BE2C (cell line): ENCODE data around the gene ENTREP1.
A peak's percentile ranks its signal among the peaks of the same experiment; 100 is the strongest.

Experiments
- DNase-seq: peaks from one replicate; pipeline ENCODE4 v3.0.0-alpha.2; 2020
- H3K27me3 ChIP-seq: fragments of 250-450 bp; sonication (Bioruptor Pico); 2 replicates; pipeline ENCODE4 v1.5.1; 2020; ENCODE audit warnings: mild to moderate bottlenecking
- H3K36me3 ChIP-seq: fragments of 250-450 bp; sonication (Bioruptor Pico); 2 replicates; pipeline ENCODE4 v1.5.1; 2020; ENCODE audit warnings: mild to moderate bottlenecking
- H3K4me1 ChIP-seq: fragments of 250-450 bp; sonication (Bioruptor Pico); 2 replicates; pipeline ENCODE4 v1.5.1; 2020
- H3K4me3 ChIP-seq: 2 replicates; pipeline ENCODE4 v1.5.1; 2011; ENCODE audit warnings: low read depth, low read length
- H3K9me3 ChIP-seq: fragments of 250-450 bp; sonication (Bioruptor Pico); 2 replicates; pipeline ENCODE4 v1.5.1; 2020
- TF ChIP-seq, protein P1 (sequence below): IDR thresholded peaks from 2 replicates; pipeline ENCODE4 v1.5.1; 2012; ENCODE audit warnings: mild to moderate bottlenecking, low read depth, low read length

ENTREP1 gene

DNA sequence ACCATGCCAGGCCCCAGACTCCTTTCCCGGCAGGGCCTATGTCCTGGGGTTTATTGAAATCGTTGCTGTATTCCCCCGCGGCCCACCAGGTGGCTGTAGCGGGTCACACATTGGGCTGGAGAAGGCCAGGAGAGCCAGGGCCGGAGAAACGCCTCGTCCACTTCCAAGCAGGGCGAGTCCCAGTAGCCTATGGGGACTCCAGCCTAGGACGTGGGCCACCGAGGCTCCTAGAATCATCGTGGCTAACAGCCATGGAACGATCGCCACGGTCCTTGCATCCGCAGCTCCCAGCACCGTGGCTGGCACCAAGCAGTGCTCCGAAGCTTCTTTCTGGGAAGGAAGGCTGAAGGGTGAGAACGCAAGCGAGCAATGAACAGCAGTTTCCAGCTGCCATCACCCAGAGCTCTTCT lies 87.7 kb downstream of the ENTREP1 start:
- TF ChIP-seq, protein P1, sequence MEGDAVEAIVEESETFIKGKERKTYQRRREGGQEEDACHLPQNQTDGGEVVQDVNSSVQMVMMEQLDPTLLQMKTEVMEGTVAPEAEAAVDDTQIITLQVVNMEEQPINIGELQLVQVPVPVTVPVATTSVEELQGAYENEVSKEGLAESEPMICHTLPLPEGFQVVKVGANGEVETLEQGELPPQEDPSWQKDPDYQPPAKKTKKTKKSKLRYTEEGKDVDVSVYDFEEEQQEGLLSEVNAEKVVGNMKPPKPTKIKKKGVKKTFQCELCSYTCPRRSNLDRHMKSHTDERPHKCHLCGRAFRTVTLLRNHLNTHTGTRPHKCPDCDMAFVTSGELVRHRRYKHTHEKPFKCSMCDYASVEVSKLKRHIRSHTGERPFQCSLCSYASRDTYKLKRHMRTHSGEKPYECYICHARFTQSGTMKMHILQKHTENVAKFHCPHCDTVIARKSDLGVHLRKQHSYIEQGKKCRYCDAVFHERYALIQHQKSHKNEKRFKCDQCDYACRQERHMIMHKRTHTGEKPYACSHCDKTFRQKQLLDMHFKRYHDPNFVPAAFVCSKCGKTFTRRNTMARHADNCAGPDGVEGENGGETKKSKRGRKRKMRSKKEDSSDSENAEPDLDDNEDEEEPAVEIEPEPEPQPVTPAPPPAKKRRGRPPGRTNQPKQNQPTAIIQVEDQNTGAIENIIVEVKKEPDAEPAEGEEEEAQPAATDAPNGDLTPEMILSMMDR = peak; percentile 84
- Histone ChIP-seq H3K4me3 (no peak overlapping the region), H3K36me3 (no peaks in the 10 kb centered on the region), H3K4me1 (no peaks in the 10 kb centered on the region), H3K27me3 (no peaks in the 10 kb centered on the region), H3K9me3 (no peaks in the 10 kb centered on the region)
- DNase-seq = peak; percentile 82

DNA sequence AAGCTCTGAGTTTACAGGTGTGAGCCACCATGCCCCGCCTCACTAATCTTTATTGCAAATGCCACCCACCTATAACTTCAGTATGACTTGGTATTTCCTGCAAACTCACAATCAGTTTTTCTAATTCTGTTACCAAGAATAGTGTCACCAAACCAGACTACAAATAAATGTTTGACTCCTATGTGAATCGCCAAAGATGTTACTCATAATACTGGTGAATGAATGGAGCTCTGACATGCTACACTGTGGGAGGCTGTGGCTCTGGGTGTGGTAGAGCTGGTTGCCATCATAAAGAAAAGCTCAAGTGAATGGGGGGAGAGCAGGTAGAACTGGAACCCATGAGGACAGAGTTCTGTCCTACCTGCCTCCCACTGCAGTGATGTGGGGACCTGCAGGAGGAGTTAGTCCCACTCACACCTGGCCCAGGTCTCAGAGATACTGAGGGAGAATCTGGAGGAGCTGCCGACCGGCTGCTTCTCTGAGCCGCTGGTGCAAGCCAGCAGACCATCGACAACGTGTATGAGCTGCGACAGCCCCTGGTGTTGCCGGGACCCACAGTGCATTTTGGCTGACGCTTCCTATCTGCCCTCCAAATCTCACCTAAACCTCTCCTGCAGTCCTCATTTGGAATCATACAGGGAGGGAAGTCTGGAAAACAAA lies 95.7 kb downstream of the ENTREP1 start:
- Histone ChIP-seq H3K9me3 (peaks cover 4% of the 10 kb centered on the region), H3K4me3 (no peak overlapping the region), H3K4me1 (peaks cover 11% of the 10 kb centered on the region), H3K36me3 (no peaks in the 10 kb centered on the region), H3K27me3 (no peaks in the 10 kb centered on the region)
- TF ChIP-seq, protein P1 = no peak
- DNase-seq = no peak

DNA sequence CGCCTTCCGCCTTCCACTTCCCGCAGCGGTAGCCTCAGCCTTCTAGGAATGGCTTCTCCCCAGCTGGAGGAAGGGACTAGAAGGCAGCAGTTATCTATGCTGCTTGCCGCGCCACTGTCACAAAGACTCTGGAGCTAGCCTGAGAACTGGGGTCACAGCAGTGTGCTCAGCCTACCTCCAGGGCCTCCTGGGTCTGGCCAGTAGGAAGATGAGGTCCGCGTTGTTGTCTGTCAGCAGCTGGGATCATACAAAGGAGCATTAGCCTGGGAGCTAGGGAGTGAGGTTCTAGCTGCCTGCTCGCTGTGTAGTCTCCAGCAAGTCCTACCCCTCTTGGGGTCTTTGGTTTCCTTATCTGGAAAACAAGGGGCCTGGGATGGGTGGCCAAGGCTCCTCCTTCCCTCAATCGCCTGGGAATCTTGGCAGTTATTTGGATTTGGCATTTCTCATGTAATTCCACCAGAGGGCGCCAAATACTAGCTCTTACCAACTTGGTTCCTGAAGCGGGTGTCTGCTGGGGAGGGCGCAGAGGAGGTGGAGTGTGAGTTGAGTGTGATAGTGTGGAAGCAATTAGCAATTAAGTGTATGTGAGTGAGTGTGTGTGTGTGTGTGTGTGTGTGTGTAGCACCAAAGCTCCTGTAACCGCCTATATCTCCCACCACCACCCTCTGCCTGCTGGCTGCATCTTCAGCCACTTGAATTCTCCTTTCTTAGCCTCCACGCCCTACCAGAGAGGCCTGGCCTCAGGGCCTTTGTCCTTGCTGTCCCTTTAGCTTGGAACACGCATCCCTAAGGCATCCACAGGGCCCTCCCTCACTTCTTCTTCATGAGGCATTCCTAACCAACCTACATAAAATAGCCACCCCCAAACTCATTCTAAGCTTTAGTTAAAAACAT lies 97.1 kb downstream of the ENTREP1 start:
- H3K27me3 ChIP-seq = no peaks in the 10 kb centered on the region
- H3K36me3 ChIP-seq = no peaks in the 10 kb centered on the region
- DNase-seq = peak; percentile 71
- TF ChIP-seq, protein P1 = peak; percentile 80
- no peak overlapping the region for H3K4me3 ChIP-seq
- peaks cover 11% of the 10 kb centered on the region for H3K4me1 ChIP-seq
- H3K9me3 ChIP-seq = peaks cover 4% of the 10 kb centered on the region

DNA sequence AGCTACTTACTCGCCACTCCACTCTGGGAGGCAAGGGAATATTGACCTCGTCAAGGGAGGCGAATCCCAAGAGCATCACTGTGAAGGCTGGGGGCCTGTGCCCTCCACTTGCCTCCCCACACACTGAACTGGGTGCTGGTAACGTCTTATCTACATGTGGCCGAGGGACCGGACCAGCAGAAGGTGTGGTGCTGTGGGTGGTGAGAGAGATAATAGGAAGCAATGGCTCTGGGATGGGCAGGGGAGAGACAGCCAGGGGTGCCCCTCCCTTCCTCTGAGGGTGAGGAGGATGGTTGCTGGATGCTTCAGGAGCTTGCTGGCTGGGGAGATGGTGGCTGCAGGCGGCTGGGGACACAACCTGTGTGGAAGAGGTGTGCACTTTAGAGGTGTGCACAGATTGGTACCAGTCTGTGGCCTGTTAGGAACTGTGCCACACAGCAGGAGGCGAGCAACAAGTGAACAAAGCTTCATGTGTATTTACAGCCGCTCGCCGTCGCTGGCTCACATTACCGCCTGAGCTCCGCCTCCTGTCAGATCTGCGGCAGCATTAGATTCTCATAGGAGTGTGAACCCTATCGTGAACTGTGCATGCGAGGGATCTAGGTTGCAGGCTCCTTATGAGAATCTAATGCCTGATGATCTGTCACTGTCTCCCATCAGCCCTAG lies 100.3 kb downstream of the ENTREP1 start:
- peaks cover 3% of the 10 kb centered on the region; the same call in 1 of the 2 replicates for H3K36me3 ChIP-seq
- DNase-seq = no peak
- H3K4me1 ChIP-seq = peaks cover 11% of the 10 kb centered on the region

DNA sequence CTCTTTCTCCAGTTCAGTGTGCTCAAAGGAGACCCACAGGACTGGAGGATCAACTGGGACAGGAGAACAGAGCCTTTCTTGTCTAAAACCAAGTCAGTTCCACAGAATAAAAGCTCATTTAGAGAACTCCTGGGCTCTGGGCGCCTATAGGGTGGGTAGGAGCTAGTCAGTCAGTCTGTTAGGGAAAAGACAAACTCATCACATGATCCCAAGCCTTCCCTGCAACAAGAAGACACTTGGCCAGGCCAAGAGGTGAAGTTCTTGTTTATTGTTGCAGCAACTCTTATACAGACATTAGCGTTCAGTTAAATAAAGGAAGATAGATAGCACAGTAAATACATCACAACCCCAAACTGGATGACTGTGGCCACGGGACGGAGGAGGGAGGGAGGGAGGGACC lies 102.3 kb downstream of the ENTREP1 start:
- H3K27me3 ChIP-seq = no peaks in the 10 kb centered on the region
- peaks cover 11% of the 10 kb centered on the region; the same call in 1 of the 2 replicates for H3K36me3 ChIP-seq
- TF ChIP-seq, protein P1 = no peak
- H3K9me3 ChIP-seq = no peaks in the 10 kb centered on the region
- DNase-seq = no peak
- H3K4me3 ChIP-seq = no peak overlapping the region
- H3K4me1 ChIP-seq = peaks cover 10% of the 10 kb centered on the region

More for the DNA sequence above, 100.3 kb downstream of the ENTREP1 start:
- no peaks in the 10 kb centered on the region for H3K27me3 ChIP-seq
- H3K4me3 ChIP-seq = no peak overlapping the region
- TF ChIP-seq, protein P1 = no peak
- H3K9me3 ChIP-seq = no peaks in the 10 kb centered on the region
